ENCODE measurements around the gene RBM38. TPM values are rescaled to one million over a fixed set of nuclear protein-coding genes. Genes with fewer than 3 reads are reported as not detected.

RBM38 gene
- total and polyA plus RNA-seq, 2 donors from 2014 or later = 16.8 to 18.0 TPM

GRCh38 chr20:57433657-57434389, 42.6 kb downstream of the RBM38 start:
- FAIRE-seq (no peak), DNase-seq (no peak)
- H3K36me3 ChIP-seq (ENCODE audit: control insufficient read depth in 2 of 3, insufficient read depth in 3 of 3, low read length in 3 of 3) = no peaks in the 10 kb centered on the region
- no peaks in the 10 kb centered on the region for H3K9me3 ChIP-seq (ENCODE audit: control insufficient read depth in 2 of 3, insufficient read depth in 1 of 3, low read length in 3 of 3)
- H3K27ac ChIP-seq (ENCODE audit: low read depth in 2 of 2, low read length in 2 of 2) = no peak overlapping the region
- H3K27me3 ChIP-seq (ENCODE audit: control insufficient read depth, insufficient read depth, low read length) = no peaks in the 10 kb centered on the region
- no peak overlapping the region for H3K4me3 ChIP-seq (ENCODE audit: low read length in 3 of 3)
- TF ChIP-seq CTCF (IDR thresholded peaks at IDR 0.05; ENCODE audit: borderline replicate concordance, extremely low read depth, insufficient read depth) = no peak
- H3K9ac ChIP-seq (ENCODE audit: low read length in 3 of 3) = no peak overlapping the region
- H3K4me1 ChIP-seq (ENCODE audit: control insufficient read depth in 2 of 3, insufficient read depth in 2 of 3, low read depth in 1 of 3, low read length in 3 of 3) = no peaks in the 10 kb centered on the region
- intact Hi-C loops (cut with DNase I) = no loop called here

GRCh38 chr20:57434390-57434700, 43.1 kb downstream of the RBM38 start:
- Histone ChIP-seq H3K27me3 (ENCODE audit: control insufficient read depth, insufficient read depth, low read length) (no peaks in the 10 kb centered on the region), H3K9me3 (ENCODE audit: control insufficient read depth in 2 of 3, insufficient read depth in 1 of 3, low read length in 3 of 3) (no peaks in the 10 kb centered on the region), H3K27ac (ENCODE audit: low read depth in 2 of 2, low read length in 2 of 2) (no peak overlapping the region), H3K4me3 (ENCODE audit: low read length in 3 of 3) (no peak overlapping the region), H3K9ac (ENCODE audit: low read length in 3 of 3) (no peak overlapping the region), H3K4me1 (ENCODE audit: control insufficient read depth in 2 of 3, insufficient read depth in 2 of 3, low read depth in 1 of 3, low read length in 3 of 3) (no peaks in the 10 kb centered on the region), H3K36me3 (ENCODE audit: control insufficient read depth in 2 of 3, insufficient read depth in 3 of 3, low read length in 3 of 3) (no peaks in the 10 kb centered on the region)
- TF ChIP-seq CTCF (IDR thresholded peaks at IDR 0.05; ENCODE audit: borderline replicate concordance, extremely low read depth, insufficient read depth) = peak; percentile 24
- DNase-seq = no peak
- intact Hi-C loops (cut with DNase I) = no loop called here
- FAIRE-seq = no peak

GRCh38 chr20:57435105-57435497, 43.9 kb downstream of the RBM38 start:
- TF ChIP-seq CTCF (IDR thresholded peaks at IDR 0.05; ENCODE audit: borderline replicate concordance, extremely low read depth, insufficient read depth) = no peak
- Histone ChIP-seq H3K9ac (ENCODE audit: low read length in 3 of 3) (no peak overlapping the region), H3K27ac (ENCODE audit: low read depth in 2 of 2, low read length in 2 of 2) (no peak overlapping the region), H3K36me3 (ENCODE audit: control insufficient read depth in 2 of 3, insufficient read depth in 3 of 3, low read length in 3 of 3) (no peaks in the 10 kb centered on the region), H3K27me3 (ENCODE audit: control insufficient read depth, insufficient read depth, low read length) (no peaks in the 10 kb centered on the region), H3K4me1 (ENCODE audit: control insufficient read depth in 2 of 3, insufficient read depth in 2 of 3, low read depth in 1 of 3, low read length in 3 of 3) (no peaks in the 10 kb centered on the region), H3K9me3 (ENCODE audit: control insufficient read depth in 2 of 3, insufficient read depth in 1 of 3, low read length in 3 of 3) (no peaks in the 10 kb centered on the region), H3K4me3 (ENCODE audit: low read length in 3 of 3) (no peak overlapping the region)
- FAIRE-seq (no peak), DNase-seq (no peak)
- intact Hi-C loops (cut with DNase I) = no loop called here

All from kidney (tissue), 14 donors.